Measurements from ENCODE around the gene RSRC2.

Gene RSRC2

GRCh38 chr12:122558745-122559641, 32.3 kb upstream of the RSRC2 start:
- TF ChIP-seq CTCF (IDR thresholded peaks at IDR 0.05; ENCODE audit: low read depth, low read length) = no peak
- no peak for DNase-seq (ENCODE audit: extremely low read depth, low read depth)

- DNase-seq (ENCODE audit: extremely low read depth, low read depth) = no peak
- TF ChIP-seq CTCF (IDR thresholded peaks at IDR 0.05; ENCODE audit: low read depth, low read length) = no peak
Observed at GRCh38 chr12:122547330-122547729, 20.6 kb upstream of the RSRC2 start.

GRCh38 chr12:122545855-122546254, 19.1 kb upstream of the RSRC2 start:
- DNase-seq (ENCODE audit: extremely low read depth, low read depth) = no peak
- no peak for TF ChIP-seq CTCF (IDR thresholded peaks at IDR 0.05; ENCODE audit: low read depth, low read length)

- TF ChIP-seq CTCF (IDR thresholded peaks at IDR 0.05; ENCODE audit: low read depth, low read length) = no peak
Observed at GRCh38 chr12:122544537-122544936, 17.8 kb upstream of the RSRC2 start.

GRCh38 chr12:122538496-122538895, 11.8 kb upstream of the RSRC2 start:
- no peak for TF ChIP-seq CTCF (IDR thresholded peaks at IDR 0.05; ENCODE audit: low read depth, low read length)
- DNase-seq (ENCODE audit: extremely low read depth, low read depth) = no peak

More at GRCh38 chr12:122544537-122544936, 17.8 kb upstream of the RSRC2 start:
- no peak for DNase-seq (ENCODE audit: extremely low read depth, low read depth)

- DNase-seq (ENCODE audit: extremely low read depth, low read depth) = no peak
- TF ChIP-seq CTCF (IDR thresholded peaks at IDR 0.05; ENCODE audit: low read depth, low read length) = no peak
Observed at GRCh38 chr12:122537021-122537420, 10.3 kb upstream of the RSRC2 start.

- DNase-seq (ENCODE audit: extremely low read depth, low read depth) = no peak
- no peak for TF ChIP-seq CTCF (IDR thresholded peaks at IDR 0.05; ENCODE audit: low read depth, low read length)
Observed at GRCh38 chr12:122533856-122534255, 7.1 kb upstream of the RSRC2 start.
